Limb (tissue), 2 donors: ENCODE results near the gene CYP2D6.

Experiments used
- DNase-seq, 2 donors: peaks; one replicate each; pipeline ENCODE4 v3.0.0-alpha.2; 2016; ENCODE audit errors: extremely low spot score in 2 of 2

Gene CYP2D6

GRCh38 chr22:42084874-42085273 lies 45.7 kb downstream of the CYP2D6 start:
- no peak for DNase-seq

GRCh38 chr22:42083119-42083518 lies 47.5 kb downstream of the CYP2D6 start:
- no peak for DNase-seq

- peak in 1 of 2 donors; percentile 30 for DNase-seq
Measured at GRCh38 chr22:42080287-42080686, 50.3 kb downstream of the CYP2D6 start.

GRCh38 chr22:42079319-42080251 lies 51.0 kb downstream of the CYP2D6 start, which contains the start of gene SMDT1:
Gene SMDT1, plus strand, starts transcription at chr22:42079700. Its CDS starts 69 bp downstream, at chr22:42079769.
- DNase-seq: peak; percentile 97 to 99

- DNase-seq: no peak
Measured at GRCh38 chr22:42078469-42079318, 51.9 kb downstream of the CYP2D6 start.

GRCh38 chr22:42077486-42078125 lies 53.0 kb downstream of the CYP2D6 start:
- DNase-seq: no peak

- DNase-seq: no peak
Measured at GRCh38 chr22:42076764-42077485, 53.7 kb downstream of the CYP2D6 start.
